SU-DHL-6 (cell line): ENCODE measurements around the gene PLOD2.

Experiments used
- EZH2phosphoT487 ChIP-seq: fragments of 200-600 bp; sonication (generic), shearing (Covaris generic); conservative IDR thresholded peaks from 2 replicates; pipeline ENCODE4 v1.6.1; 2018; ENCODE audit warnings: mild to moderate bottlenecking, antibody characterized with exemption, low read length, moderate library complexity, mixed read lengths
- TF ChIP-seq, protein P1 (sequence below): fragments of 200-600 bp; sonication (generic); IDR thresholded peaks from one replicate; pipeline ENCODE4 v1.5.1; 2017; ENCODE audit warnings: antibody characterized with exemption, mild to moderate bottlenecking, low read length, moderate library complexity; ENCODE audit not compliant: insufficient read depth, poor library complexity, severe bottlenecking

DNA sequence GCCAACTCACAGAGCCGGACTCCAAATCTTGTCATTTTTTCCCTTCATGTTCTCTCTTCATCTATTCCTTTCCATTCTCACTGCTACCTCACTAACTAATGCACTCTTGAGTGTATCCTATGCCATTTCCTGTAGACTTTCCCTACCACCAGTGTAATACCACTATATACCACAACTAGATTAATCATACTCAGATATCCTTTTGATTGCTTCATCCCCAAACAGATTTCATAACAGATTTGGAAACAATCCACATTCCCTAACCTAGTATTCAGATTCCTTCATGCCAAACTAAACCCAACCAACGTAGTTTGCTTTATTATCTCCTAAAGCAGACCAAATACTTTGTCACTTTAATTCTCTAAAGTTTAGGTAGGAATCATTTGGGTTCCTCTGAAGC, 2.6 kb upstream of the PLOD2 start:
- TF ChIP-seq, protein P1, sequence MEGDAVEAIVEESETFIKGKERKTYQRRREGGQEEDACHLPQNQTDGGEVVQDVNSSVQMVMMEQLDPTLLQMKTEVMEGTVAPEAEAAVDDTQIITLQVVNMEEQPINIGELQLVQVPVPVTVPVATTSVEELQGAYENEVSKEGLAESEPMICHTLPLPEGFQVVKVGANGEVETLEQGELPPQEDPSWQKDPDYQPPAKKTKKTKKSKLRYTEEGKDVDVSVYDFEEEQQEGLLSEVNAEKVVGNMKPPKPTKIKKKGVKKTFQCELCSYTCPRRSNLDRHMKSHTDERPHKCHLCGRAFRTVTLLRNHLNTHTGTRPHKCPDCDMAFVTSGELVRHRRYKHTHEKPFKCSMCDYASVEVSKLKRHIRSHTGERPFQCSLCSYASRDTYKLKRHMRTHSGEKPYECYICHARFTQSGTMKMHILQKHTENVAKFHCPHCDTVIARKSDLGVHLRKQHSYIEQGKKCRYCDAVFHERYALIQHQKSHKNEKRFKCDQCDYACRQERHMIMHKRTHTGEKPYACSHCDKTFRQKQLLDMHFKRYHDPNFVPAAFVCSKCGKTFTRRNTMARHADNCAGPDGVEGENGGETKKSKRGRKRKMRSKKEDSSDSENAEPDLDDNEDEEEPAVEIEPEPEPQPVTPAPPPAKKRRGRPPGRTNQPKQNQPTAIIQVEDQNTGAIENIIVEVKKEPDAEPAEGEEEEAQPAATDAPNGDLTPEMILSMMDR: no peak
- TF ChIP-seq EZH2phosphoT487: no peak
